HS-27A (cell line): ENCODE measurements around the gene LGMN.
"Not testable (repeated sequence)": the region's sequence is repeated elsewhere in the genome, so short reads cannot be mapped to it uniquely, and the experiment has no call there.

Experiments used
- DNase-seq: peaks from one replicate; pipeline ENCODE4 v3.0.0-alpha.2; 2012; ENCODE audit warnings: low read depth, missing footprints

LGMN gene

DNA sequence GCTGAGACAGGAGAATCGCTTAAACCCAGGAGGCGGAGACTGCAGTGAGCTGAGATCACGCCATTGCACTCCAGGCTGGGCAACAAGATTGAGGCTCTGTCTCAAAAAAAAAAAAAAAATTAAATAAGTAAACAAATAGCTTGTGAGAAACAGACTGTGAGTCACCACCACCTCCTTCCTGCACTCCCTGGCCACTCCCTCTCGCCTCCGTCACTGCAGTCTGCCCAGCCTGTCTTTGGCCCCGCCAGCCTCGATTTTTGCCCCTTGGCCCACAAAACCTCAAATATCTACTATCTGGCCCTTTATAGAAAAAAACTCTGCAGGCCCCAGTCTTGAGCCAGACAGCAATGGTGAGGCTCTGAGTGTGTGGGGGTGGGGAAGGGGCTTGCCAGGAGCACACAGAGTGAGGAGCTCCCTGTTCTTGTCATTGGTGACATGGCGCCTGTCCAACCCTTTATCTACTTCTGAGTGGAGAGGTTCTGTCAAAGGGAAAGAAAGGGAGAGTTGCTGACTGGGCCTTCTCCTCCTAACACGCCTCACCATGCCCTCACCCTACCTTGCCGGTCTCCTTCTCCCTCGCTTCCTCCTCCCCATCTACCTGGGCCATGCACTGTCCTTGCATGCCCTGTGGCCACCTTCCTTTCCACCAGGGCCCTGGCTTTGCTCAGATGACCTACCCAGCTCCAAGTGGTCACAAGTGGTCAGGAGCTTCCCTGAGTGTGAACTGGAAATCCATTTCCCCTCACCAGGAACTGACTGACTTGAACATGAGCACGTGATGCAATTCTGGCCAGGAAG, 22.1 kb downstream of the LGMN start:
- peak; percentile 59 for DNase-seq

DNA sequence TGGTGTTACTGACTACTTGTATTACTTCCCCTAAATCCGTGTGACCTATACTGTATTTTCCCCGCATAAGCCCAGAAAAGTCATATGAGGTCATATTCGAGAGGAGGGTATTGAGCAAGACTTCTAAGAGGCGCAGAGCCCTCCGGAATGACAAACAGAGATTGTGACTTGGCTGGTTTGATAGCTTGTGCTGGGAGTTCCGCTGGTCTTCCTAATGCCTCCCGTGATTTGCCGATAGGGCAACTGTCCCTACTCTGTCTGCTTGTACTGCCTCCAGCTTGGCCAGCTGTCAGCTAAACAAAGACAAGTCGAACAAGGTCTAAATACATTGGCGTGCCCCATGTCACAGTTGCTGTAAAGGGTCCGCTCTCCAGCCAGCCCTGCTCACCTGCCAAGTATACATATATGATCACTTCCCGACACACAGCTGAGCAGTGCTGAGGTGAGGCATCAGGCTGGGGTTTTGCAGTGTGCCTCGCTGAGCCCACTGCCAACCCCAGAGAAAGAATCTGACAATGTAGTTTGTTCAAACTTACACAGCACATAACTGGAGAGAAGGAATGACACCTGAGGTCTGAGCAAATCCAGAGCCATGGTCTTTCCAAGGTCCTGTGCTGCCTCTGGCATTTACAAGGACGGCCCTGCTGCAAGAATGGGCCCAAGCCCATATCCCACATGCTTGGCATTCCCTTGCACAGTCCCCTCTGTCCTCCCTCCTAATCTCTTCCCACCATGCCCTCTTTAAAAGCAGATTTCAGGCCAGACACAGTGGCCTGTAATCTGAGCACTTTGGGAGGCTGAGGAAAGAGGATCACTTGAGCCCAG, 23.7 kb downstream of the LGMN start:
- DNase-seq: no peak

DNA sequence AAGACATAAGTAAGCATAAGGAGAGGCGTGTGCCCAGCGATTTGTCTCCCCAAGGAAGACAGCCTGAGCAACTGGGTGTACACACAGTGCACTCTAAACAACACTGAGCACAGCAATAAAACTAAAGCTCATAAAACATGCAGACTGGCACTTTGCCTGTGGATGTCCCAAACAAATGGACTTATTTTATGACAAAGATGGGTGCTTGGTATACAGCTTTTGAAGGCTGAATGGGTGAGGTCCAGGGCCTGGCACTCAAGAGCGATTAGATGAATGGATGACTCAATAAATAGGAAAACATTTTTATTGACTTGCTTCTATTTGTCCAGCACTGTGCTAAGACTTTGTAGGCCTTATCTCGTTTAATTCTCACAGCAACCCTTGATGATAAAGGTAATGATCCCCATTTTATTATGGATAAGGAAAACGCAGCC, 28.5 kb downstream of the LGMN start:
- no peak for DNase-seq

DNA sequence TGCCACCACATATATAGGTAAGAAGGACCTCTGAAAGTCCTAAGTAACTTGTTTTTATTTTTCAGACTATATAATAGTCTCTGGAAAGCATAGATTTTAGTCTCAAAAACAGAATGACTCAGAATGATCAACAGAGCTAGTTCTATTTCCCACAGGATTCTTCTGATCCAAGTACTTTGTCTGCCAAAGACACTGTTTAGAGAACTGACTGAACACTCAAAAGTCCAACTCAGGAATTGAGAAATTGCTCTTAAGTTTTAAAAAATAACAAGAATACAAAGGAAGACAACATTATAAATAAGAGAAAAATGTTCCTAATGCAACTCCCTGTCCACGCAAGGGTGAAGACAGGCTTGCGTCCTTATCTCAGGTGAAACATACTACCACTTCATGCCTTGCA, 29.0 kb downstream of the LGMN start:
- DNase-seq: no peak

DNA sequence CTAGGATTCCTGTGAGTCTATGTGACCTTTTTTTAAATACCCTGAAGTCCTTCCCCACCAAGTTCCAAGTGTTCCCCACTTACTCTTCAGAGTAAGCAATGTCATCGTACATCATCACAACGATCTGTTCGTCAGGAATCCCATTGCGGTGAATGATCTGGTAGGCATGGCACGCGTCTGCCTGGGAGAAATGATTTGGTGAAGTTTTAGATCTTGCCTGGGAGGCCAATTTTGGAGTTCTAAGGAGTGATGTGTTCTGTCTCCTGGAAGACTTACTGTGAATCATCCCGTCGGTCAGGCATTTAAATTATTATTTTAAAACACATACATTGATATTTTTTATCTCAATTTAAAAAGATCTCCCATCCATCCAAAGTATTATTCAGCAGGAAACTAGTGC, 29.8 kb downstream of the LGMN start:
- no peak for DNase-seq

DNA sequence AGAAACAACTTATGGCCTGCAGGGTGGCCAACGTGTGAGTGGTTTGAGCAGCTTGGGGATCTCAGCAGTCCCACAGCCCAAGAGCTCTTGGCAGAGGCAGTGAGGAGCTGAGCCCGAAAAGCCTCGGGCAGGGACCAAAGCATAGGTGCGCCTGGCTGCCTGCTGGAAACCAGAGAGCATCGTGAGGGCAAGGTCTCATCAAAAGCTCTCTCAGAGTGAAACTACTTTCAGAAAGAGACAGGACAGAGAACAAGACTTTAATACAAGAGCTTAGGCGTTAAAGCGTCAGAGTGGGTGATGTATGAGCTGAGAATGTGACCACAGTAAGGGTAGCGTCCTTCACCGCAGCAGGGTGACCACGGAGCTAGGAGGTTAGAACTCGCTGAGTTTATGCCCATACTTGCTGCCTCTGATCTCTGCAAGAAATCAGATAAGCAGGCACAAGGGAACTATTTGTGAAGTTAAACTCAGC, 30.8 kb downstream of the LGMN start:
- DNase-seq: no peak

DNA sequence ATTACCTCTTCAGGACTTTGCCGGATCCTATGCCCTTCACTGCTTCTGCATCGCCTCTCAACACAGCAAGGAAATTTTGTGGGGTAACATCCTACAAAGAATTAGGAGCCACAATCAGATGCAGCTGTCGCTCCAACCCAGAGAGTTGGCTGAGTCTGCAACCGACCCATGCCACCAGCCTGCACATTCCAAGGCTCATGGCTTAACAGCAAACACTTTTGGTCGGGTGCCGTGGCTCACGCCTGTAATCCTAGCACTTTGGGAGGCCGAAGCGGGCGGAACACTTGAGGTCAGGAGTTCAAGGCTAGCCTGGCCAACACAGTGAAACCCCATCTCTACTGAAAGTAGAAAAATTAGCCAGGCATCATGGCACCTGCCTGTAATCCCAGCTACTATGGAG, 32.3 kb downstream of the LGMN start:
- no peak for DNase-seq

DNA sequence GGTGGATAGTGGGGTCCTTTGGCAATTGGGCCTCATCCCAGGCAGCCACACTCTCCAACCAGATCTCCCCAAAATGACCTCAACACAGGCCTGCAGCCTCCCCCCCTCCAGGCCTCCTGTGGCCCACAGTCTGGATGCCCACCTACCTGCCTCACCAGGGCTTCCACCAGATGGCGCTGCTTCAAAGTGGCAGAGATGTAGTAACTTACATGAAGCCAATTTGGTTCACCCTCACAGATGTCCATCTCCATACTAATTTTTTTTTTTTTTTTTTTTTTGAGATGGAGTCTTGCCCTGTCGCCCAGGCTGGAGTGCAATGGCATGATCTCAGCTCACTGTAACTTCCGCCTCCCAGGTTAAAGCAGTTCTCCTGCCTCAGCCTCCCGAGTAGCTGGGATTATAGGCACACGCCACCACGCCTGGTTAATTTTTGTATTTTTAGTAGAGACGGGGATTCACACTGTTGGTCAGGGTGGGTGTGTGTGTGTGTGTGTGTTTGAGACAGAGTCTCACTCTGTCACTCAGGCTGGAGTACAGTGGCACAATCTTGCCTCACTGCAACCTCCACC, 33.6 kb downstream of the LGMN start:
- DNase-seq: not testable (repeated sequence)

DNA sequence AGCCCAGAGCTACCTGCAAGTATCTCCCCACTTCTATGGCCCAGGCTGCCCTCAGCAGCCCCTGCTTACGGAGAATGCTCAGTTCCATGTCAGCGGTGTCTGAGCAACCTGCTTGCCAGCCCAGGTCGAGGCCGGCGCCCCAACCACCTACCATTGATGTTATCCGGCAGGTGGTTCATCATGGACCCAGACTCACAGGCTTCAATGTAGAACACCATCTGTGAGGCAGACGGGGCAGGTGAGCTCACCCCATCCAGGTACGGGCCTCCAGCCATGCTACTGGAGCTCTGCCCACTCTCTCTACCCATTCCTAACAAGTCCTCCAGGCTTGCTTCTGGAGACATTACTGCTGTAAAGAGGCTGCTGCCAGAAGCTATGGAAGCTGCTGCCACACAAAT, 35.8 kb downstream of the LGMN start:
- DNase-seq: no peak

DNA sequence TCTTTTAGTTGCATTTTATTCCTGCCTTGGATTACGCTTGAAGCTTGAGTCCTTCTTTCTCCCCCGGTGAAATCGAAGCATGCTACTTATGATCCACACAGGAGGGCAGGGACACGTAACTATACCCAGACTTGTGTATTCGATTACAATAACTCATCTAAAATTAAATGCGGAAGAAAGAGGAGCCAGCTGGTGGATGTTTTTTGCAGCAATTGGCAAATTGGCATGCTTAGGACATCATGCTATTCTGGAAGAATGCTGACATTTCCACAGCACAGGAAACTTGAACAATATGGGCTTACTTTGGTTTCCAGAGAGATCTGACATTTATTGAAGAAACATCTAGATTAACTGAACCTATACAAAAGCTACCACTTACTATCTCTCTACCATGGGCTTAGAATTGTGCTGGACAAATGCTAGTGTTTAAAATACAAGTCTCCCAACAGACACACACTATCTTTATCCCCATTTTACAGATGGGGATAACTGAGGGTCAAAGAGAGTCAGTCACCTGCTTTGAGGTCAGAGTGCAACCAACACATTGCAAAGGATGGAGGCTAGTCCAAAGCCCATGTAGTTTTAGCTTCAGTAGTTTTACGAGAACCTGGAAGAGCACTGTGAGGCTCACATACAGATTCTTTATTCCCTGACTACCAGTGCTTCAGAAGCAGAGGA, 36.3 kb downstream of the LGMN start:
- no peak for DNase-seq

DNA sequence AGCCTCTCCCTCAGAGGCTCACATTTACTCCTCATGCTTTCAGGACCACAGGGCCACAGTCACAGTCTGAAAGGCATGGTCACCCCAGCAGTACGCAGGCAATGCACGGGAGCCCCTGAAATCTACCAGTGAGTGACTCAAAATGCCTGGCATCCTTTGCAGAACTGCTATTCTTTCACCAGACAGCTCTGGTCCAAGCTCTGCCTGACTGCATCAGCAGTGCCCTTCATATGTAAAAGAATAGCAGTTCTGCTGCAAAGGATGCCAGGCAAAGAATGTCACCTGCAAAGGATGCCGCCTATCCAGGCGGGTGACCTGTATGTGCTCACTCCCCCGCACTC, 38.5 kb downstream of the LGMN start:
- DNase-seq: no peak

DNA sequence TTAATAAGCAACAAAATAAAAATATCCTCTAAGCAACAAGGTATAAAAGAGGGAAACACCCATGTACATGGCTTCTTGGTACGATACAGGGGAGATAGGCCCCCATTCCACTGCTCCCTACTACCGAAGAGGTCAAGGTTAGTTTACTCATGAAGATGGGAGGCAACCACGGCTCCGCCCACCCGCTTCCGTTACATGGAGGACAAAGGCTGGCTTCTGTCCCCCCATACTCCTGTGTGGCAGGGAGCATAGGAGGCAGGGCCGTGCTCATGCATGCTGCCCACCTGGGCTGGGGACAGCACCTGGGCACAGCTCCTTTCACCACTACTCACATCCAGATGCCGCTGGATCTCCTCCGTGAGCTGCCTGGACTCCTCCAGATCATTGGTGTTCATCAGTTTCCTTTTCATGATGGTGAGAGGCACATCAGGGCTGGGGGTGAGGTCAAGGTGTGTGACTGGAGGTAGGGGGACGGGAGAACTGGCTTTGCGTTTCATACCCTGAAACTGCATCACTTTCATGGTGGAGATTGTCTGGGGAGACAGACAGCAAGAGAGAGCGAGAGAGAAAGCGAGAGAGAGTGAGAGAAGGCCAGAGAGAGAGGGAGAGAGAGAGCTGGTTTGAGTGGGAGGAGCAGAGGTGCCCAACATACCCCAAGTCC, 39.0 kb downstream of the LGMN start:
- DNase-seq: no peak

DNA sequence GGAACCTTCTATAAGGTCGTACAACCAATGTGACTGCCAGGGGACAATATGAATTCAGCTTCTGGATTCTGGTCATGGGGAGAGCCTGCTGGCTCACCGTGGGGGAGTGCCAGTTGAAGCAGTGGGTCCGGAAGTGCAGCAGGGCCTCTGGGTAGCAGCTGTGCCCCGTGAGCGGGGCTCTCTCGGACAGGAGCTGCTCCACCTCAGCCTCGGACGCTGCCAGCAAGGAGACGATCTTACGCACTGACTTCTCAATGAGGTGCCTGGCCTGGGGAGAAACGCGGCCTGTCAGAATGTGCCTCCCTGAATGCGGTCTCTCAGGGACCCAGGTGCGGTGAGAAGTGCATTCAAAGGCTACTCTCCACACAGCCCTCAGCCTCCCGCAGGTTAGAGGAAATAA, 42.0 kb downstream of the LGMN start:
- DNase-seq: no peak

DNA sequence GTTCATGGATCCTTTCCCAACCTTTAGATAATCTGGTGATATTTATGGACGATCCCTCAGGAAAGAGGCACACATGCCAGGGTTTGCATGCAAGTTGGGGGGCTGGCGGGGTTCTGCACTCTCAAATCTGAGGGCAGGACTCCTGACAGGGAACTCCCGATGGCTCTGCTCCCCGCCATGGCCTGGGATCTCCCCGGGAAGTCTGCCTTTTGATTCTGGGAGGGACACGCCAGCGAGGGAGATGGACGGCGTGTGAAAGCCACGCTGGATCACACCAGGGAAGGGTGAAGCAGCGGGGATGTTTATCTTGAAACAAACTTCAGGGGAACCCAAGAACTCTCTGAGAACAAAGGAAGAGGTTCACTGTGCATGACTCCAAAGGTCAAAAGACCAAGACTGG, 43.6 kb downstream of the LGMN start:
- no peak for DNase-seq

DNA sequence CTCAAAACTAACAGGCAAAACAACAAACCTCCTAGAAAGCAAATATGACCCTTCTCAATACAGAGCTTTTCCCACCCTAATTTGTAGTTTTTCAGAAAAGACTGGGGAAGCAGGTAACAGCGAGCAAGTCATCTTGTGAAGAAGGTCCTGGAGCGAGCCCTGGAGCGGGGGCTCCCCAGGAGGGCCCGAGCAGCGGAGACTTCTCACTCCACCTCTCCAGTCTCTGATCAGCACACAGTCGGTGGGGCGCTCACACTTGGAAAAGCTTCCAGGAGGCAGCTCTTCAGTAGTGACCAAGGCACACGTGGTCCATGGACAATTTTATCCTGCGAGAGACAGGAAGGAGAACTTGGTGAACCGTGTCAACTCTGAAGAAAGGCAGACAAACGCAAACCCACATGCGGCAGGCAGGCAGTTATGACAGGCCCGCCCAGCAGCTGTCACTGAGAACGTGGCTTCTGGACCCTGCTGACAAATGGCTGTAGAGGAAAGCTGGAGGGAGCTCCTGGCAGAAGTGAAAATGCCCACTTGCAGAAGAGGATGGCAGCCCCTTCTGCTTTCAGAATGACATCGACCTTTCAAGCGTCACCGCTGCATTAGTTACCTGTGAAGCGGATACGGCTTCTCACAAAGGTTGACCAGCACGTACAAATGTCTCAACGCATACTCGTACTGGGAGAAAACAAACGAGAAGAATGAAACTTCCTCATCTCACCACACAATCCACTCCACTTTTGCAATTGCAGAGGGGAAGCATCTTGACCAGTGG, 44.2 kb downstream of the LGMN start:
- no peak for DNase-seq

DNA sequence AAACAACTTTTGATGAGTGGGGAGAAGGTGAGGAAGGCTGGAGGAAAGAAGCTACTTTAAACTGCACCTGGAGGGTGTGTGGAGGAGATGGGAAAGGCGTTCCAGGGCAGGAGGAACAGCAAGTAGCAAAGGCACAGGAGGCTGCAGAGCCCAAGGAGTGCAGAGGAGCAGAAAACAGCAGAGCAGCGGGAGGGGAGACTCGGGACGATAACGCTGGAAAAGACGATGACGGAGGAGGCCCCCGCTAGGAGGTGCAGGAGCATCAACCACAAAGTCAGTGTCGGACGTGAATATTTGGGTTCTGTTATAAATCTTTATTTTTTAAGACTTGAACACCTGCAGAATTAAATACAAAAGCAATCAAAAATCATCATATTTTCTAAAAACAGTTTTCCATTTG, 44.9 kb downstream of the LGMN start:
- no peak for DNase-seq

DNA sequence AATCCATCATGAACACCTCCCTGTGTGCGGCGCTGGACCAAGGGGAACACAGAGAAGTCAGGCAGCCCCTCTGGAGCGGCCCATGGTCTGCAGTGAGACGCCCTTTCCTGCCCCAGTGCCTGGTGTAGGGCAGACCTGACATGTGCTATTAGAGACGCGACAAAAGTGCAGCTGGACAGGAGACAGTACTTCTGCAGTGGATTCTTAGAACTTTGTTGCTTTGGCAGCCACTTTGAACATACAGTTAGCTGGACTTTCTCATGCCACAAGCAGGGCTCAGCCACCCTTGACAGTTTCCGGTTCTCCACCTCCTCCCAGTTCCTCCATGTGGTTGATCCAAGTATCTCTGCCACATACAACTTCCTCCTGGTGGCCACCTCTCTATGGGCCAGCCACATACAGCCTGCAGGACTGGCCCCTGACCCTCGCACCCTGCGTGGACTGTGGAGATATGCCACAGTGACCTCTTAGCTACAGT, 45.9 kb downstream of the LGMN start:
- no peak for DNase-seq

DNA sequence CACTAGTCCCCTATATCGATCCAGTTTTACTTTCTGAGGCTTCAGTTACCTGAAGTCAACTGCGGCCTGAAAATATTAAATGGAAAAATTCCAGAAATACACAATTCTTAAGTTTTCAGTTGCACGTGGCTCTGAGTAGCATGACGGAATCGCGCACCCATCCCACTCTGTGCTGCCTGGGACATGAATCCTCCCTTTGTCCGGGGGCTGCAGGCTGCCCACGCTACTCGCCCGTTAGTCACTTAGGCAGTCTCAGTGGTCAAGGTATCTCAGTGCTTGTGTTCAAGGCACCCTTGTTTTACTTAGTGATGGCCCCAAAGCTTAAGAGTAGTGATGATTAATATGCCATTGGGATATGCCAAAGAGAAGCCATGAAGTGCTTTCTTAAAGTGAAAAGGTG, 46.6 kb downstream of the LGMN start:
- DNase-seq: no peak

DNA sequence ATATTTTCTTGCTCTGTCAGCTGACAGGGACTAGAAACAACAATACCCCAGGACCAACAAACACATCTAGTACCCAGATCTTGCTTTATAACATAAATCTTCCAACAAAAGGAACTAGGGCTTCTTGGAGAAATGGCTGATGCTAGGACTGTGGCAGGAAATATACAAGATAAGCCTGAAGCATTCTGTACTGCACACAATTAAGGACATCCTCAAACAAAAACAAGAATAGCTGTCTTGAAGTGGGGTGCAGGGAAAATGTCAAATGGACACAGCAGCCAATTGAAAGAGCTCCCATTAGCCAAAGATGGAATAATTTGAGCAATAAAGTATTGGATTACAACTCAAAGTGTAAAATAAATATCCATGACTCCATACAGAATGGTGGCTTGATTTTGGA, 50.0 kb downstream of the LGMN start:
- no peak for DNase-seq

DNA sequence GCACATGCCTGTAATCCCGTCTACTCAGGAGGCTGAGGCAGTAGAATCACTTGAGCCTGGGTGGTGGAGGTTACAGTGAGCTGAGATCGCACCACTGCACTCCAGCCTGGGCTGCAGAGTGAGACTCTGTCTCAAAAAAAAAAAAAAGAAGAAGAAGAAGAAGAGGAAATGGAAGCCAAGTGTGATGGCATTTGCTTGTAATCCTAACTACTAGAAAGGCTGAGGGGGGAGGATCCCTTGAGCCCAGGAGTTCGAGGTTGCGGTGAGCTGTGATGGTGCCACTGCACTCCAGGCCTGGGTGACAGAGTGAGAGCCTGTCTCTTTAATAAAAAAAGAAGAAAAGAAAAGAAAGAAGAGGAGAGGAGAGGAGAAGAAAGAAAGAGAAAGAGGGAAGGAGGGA, 52.1 kb downstream of the LGMN start:
- DNase-seq: no peak

DNA sequence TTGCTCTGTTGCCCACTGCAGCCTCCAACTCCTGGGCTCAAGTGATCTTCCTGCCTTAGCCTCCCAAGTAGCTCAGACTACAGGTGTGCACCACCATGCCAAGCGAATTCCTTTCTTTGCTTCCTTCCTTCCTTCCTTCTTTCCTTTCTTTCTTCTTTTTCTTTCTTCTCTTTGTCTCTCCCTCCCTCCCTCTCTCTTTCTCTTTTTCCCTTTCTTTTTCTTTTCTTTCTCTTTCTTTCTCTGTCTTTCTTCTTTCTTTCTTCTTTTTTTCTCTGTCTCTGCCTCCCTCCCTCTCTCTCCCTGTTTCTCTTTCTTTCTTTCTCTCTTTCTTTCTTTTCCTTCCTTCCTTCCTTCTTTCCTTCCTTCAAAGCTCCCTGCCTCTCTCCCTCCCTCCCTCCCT, 52.9 kb downstream of the LGMN start:
- DNase-seq: no peak
